Thoracic aorta (tissue), 2 donors: ENCODE measurements around the gene KAZN. TPM values are rescaled to one million over a fixed set of nuclear protein-coding genes. Genes with fewer than 3 reads are reported as not detected.

Source experiments
- ATAC-seq: fragments of 150-250 bp; one replicate; pipeline ENCODE4 v1.8.0; 2017; ENCODE audit warnings: low read depth; ENCODE audit not compliant: insufficient number of reproducible peaks, low FRiP score
- DNase-seq: peaks from one replicate; pipeline ENCODE4 v3.0.0-alpha.2; 2020; ENCODE audit warnings: low spot score
- H3K27ac ChIP-seq, 2 donors: fragments of 200-600 bp; sonication (generic); 1 replicate in 1 of 2; 2 replicates in 1 of 2; pipeline ENCODE4 v1.5.1; 2016; ENCODE audit warnings: mild to moderate bottlenecking in 2 of 2, moderate library complexity in 2 of 2
- H3K27me3 ChIP-seq: fragments of 200-600 bp; sonication (generic); replicated peaks from 2 replicates; pipeline ENCODE4 v1.6.0; 2016; ENCODE audit warnings: mild to moderate bottlenecking; ENCODE audit not compliant: insufficient read depth
- H3K36me3 ChIP-seq: fragments of 200-600 bp; sonication (generic); one replicate; pipeline ENCODE4 v1.5.1; 2016
- H3K4me1 ChIP-seq, 2 donors: fragments of 200-600 bp; sonication (generic); 1 replicate in 1 of 2; 2 replicates in 1 of 2; pipeline versions ENCODE4 v1.5.1 to v1.6.0; 2016; ENCODE audit warnings: low read depth in 2 of 2, mild to moderate bottlenecking in 1 of 2; ENCODE audit not compliant: control insufficient read depth in 1 of 2
- H3K4me3 ChIP-seq: fragments of 200-600 bp; sonication (generic); 2 replicates; pipeline ENCODE4 v1.5.1; 2016; ENCODE audit warnings: mild to moderate bottlenecking
- H3K9me3 ChIP-seq: fragments of 200-600 bp; sonication (generic); 2 replicates; pipeline ENCODE4 v1.5.1; 2016
- total RNA-seq, 2 donors: library from RNA; depleted of rRNA; stranded (reverse); fragments of >200 nt; gene quantifications; one replicate each; pipeline versions ENCODE4 v1.1.0 to v1.2.3, GENCODE V29; 2016
- TF ChIP-seq, protein P1 (sequence below): fragments of 200-600 bp; sonication (generic); IDR thresholded peaks from one replicate; pipeline ENCODE4 v1.5.1; 2019; ENCODE audit warnings: antibody characterized with exemption

KAZN gene
- total RNA-seq, 2 donors from 2014 or later, result 17.4 to 30.3 TPM

DNA sequence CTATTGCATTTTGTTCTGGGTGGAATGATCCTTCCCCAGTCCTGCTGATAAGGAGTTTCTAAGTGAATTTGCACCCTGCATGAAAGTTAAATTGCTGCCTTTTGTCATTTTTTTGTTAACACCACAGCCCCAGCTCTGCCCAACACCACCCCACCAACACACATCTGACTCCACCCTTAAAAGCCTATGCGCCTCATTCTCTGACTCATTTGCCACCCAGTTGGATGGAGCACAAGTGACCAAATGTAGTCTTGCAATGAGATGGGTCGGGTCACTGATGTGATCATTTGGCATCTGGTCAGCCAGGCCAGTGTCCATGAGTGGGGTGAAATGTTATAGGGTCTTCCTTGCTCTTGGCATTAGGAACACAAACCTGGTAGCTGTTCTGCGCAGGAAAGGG is 256.8 kb downstream of the KAZN start:
- Histone ChIP-seq H3K27me3 (no peaks in the 10 kb centered on the region), H3K4me3 (no peak overlapping the region), H3K36me3 (no peaks in the 10 kb centered on the region), H3K27ac (no peak overlapping the region), H3K4me1 (no peaks in the 10 kb centered on the region), H3K9me3 (no peaks in the 10 kb centered on the region)
- DNase-seq (no peak), ATAC-seq (no peak)
- TF ChIP-seq, protein P1, sequence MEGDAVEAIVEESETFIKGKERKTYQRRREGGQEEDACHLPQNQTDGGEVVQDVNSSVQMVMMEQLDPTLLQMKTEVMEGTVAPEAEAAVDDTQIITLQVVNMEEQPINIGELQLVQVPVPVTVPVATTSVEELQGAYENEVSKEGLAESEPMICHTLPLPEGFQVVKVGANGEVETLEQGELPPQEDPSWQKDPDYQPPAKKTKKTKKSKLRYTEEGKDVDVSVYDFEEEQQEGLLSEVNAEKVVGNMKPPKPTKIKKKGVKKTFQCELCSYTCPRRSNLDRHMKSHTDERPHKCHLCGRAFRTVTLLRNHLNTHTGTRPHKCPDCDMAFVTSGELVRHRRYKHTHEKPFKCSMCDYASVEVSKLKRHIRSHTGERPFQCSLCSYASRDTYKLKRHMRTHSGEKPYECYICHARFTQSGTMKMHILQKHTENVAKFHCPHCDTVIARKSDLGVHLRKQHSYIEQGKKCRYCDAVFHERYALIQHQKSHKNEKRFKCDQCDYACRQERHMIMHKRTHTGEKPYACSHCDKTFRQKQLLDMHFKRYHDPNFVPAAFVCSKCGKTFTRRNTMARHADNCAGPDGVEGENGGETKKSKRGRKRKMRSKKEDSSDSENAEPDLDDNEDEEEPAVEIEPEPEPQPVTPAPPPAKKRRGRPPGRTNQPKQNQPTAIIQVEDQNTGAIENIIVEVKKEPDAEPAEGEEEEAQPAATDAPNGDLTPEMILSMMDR, result no peak

DNA sequence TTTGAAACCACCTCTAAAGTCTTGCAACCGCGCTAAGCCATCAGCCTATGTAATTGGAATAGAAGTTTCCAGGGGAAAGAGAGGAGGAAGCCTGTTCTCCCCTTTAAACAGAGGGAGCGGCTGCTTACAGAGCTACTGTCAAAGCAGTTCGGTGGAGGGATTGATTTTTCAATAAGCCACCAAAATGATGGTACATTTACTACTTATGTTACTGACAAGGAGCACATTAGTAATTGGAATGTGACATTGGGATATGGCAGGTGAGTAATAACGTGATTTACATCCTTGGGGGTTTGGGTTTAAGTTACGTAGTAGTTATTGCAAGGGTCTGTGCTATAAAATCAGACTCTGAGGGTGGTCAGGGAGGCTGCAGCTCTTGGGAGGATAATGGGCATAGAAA is 257.3 kb downstream of the KAZN start:
- ATAC-seq, result no peak
- Histone ChIP-seq H3K36me3 (no peaks in the 10 kb centered on the region), H3K27ac (no peak overlapping the region), H3K4me3 (no peak overlapping the region), H3K27me3 (no peaks in the 10 kb centered on the region), H3K9me3 (no peaks in the 10 kb centered on the region), H3K4me1 (no peaks in the 10 kb centered on the region)
- TF ChIP-seq, protein P1, result no peak
- DNase-seq, result no peak

GRCh38 chr1:14857436-14858195 is 259.1 kb downstream of the KAZN start:
- no peaks in the 10 kb centered on the region for H3K9me3 ChIP-seq
- TF ChIP-seq, protein P1, result no peak
- no peak overlapping the region for H3K4me3 ChIP-seq
- DNase-seq, result no peak
- no peaks in the 10 kb centered on the region for H3K27me3 ChIP-seq
- no peak for ATAC-seq
- no peak overlapping the region for H3K27ac ChIP-seq
- no peaks in the 10 kb centered on the region for H3K4me1 ChIP-seq
- H3K36me3 ChIP-seq, result no peaks in the 10 kb centered on the region

DNA sequence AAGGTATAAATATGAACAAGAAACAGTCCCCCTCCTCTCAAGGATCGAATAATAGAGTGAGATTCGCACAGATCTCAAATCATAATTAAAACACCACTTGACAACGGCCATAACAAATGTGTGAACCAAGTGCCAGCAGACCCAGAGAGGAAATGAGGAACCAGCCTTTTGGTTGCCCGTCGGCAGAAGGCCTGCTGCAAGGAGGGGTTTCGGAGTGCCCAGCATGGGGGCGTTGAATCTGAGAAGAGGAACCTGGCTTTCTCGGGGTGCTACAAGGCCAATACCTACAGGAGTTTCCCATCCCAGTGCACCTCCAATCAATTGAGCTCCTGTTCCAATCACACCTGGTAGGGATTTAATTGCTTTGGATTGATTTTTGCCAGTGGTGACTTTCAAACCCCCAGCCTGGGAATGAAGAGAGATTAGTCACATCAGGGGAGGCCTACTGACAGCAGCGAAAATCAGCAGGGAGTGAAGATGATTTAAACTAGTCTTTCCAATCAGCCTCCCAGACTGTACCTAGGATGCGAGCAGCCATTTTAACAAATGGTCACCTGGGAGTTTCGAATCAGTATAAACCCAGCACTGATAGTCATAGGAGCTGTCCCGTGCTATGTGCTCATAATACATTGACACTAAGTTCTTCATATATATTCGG is 263.8 kb downstream of the KAZN start:
- Histone ChIP-seq H3K27ac (no peak overlapping the region), H3K27me3 (no peaks in the 10 kb centered on the region), H3K36me3 (no peaks in the 10 kb centered on the region), H3K4me1 (no peaks in the 10 kb centered on the region), H3K9me3 (no peaks in the 10 kb centered on the region), H3K4me3 (no peak overlapping the region)
- ATAC-seq, result no peak
- TF ChIP-seq, protein P1, result no peak
- DNase-seq, result no peak

DNA sequence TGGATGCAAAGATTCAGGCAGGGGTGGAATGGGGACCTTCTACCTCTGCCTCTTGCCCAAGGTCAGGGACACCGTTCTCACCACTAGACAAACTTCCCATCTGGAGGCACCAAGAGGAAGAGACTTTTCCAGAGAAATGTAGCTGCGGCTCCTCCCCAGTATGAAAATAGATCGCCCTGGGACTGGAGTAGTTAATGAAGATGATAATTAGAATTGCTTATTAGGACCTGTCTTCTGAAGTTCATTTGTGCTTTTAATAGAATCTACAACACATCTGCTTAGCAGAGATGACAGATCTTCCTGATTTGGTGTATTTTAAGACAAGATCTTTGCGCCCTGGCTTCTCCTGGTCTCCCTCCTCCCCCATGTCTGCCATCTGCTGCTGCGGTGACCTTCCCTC is 266.6 kb downstream of the KAZN start:
- no peak overlapping the region for H3K4me3 ChIP-seq
- no peaks in the 10 kb centered on the region for H3K36me3 ChIP-seq
- DNase-seq (no peak), ATAC-seq (no peak)
- TF ChIP-seq, protein P1, result no peak
- H3K27me3 ChIP-seq, result no peaks in the 10 kb centered on the region
- no peaks in the 10 kb centered on the region for H3K9me3 ChIP-seq
- H3K4me1 ChIP-seq, result no peaks in the 10 kb centered on the region
- H3K27ac ChIP-seq, result no peak overlapping the region
